Gastroesophageal sphincter (tissue), 4 donors: Measurements from ENCODE around the gene C19orf25. TPM values are rescaled to one million over a fixed set of nuclear protein-coding genes. Genes with fewer than 3 reads are reported as not detected.

Experiments used
- ATAC-seq: fragments of 150-250 bp; one replicate; pipeline ENCODE4 v1.9.1; 2016; ENCODE audit warnings: mild to moderate bottlenecking, moderate library complexity
- H3K27ac ChIP-seq, 4 donors: fragments of 200-600 bp; sonication (generic) in 3 of 4; 1 replicate in 3 of 4; 2 replicates in 1 of 4; pipeline ENCODE4 v1.5.1; 2016 to 2019
- H3K27me3 ChIP-seq: fragments of 200-600 bp; sonication (generic); one replicate; pipeline ENCODE4 v1.5.1; 2019
- H3K36me3 ChIP-seq, 2 donors: fragments of 200-600 bp; sonication (generic); one replicate each; pipeline ENCODE4 v1.5.1; 2019; ENCODE audit warnings: control low read depth in 1 of 2
- H3K4me1 ChIP-seq, 3 donors: fragments of 200-600 bp; sonication (generic); 1 replicate in 2 of 3; 2 replicates in 1 of 3; pipeline ENCODE4 v1.5.1; 2016 to 2019; ENCODE audit warnings: control low read depth in 2 of 3
- H3K4me3 ChIP-seq, 2 donors: fragments of 200-600 bp; sonication (generic); one replicate each; pipeline ENCODE4 v1.5.1; 2019; ENCODE audit warnings: mild to moderate bottlenecking in 1 of 2, moderate library complexity in 1 of 2
- H3K9me3 ChIP-seq, 3 donors: fragments of 200-600 bp; sonication (generic); one replicate each; pipeline ENCODE4 v1.5.1; 2017 to 2019; ENCODE audit warnings: control low read depth in 2 of 3
- EP300 ChIP-seq: sonication (generic); formaldehyde crosslinking; IDR thresholded peaks from one replicate; pipeline ENCODE4 v1.6.1; 2017; ENCODE audit warnings: antibody characterized with exemption, mild to moderate bottlenecking
- POLR2A ChIP-seq, 2 donors: fragments of 450-650 bp; IDR thresholded peaks; one replicate each; pipeline ENCODE4 v1.6.1; 2017; ENCODE audit warnings: antibody characterized with exemption in 2 of 2, mild to moderate bottlenecking in 2 of 2, moderate library complexity in 1 of 2
- POLR2AphosphoS5 ChIP-seq: sonication (generic); formaldehyde crosslinking; IDR thresholded peaks from one replicate; pipeline ENCODE4 v1.6.1; 2017; ENCODE audit warnings: antibody characterized with exemption
- WGBS, 2 donors: methylation state at CpG; one replicate each; pipeline ENCODE4 v1.1.5; 2018; ENCODE audit warnings: low coverage in 1 of 2; 5-methylcytosine and 5-hydroxymethylcytosine counted together
- total RNA-seq, 4 donors: library from RNA; depleted of rRNA; stranded (reverse); fragments of >200 nt; gene quantifications; one replicate each; pipeline ENCODE4 v1.1.0, GENCODE V29; 2016
- TF ChIP-seq, protein P1 (sequence below), 4 experiments: fragments of 200-600 bp in 2 of 4; fragments of 450-650 bp in 2 of 4; sonication (generic) in 1 of 4; IDR thresholded peaks; one replicate each; pipeline ENCODE4 v1.5.1; 2017 to 2019; ENCODE audit warnings: antibody characterized with exemption in 4 of 4, mild to moderate bottlenecking in 2 of 4, moderate library complexity in 2 of 4

C19orf25 gene
- total RNA-seq, 4 donors from 2014 or later, result 20.6 to 40.0 (median 28.2) TPM

DNA sequence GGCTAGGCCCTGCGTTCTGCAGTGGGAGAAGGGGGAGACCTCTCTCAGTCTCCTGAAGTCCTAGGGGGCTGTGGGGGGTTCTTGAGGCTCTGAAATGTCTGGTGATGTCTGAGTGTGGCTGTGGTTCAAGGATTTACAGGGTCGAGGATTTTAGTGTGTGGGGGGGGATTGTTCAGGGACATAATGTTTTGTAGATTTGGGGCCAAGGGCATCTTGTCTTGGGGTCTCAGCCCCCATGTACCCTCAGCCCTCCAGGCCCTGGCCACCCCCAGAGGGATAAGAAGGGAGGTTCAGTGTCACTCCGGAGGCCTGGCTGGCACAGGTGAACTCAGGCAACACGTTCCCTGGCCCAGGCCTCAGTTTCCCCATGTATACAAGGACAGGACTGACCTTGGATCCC, 31.5 kb downstream of the C19orf25 start:
- TF ChIP-seq, protein P1, sequence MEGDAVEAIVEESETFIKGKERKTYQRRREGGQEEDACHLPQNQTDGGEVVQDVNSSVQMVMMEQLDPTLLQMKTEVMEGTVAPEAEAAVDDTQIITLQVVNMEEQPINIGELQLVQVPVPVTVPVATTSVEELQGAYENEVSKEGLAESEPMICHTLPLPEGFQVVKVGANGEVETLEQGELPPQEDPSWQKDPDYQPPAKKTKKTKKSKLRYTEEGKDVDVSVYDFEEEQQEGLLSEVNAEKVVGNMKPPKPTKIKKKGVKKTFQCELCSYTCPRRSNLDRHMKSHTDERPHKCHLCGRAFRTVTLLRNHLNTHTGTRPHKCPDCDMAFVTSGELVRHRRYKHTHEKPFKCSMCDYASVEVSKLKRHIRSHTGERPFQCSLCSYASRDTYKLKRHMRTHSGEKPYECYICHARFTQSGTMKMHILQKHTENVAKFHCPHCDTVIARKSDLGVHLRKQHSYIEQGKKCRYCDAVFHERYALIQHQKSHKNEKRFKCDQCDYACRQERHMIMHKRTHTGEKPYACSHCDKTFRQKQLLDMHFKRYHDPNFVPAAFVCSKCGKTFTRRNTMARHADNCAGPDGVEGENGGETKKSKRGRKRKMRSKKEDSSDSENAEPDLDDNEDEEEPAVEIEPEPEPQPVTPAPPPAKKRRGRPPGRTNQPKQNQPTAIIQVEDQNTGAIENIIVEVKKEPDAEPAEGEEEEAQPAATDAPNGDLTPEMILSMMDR (IDR thresholded peaks at IDR 0.05), result no peak
- TF ChIP-seq EP300, result no peak
- TF ChIP-seq POLR2AphosphoS5, result no peak
- no peak for TF ChIP-seq POLR2A (IDR thresholded peaks at IDR 0.05)
- ATAC-seq, result no peak
- Histone ChIP-seq H3K9me3 (no peaks in the 10 kb centered on the region), H3K36me3 (peaks cover 0 to 9% of the 10 kb centered on the region in 2 donors), H3K27ac (no peak overlapping the region), H3K27me3 (peaks cover 77% of the 10 kb centered on the region), H3K4me3 (no peak overlapping the region), H3K4me1 (peaks cover 0 to 48% (median 23%) of the 10 kb centered on the region in 3 donors)
- 0 to 50% methylated on average over 1 to 2 of the region's 4 CpGs for WGBS, 2 donors

DNA sequence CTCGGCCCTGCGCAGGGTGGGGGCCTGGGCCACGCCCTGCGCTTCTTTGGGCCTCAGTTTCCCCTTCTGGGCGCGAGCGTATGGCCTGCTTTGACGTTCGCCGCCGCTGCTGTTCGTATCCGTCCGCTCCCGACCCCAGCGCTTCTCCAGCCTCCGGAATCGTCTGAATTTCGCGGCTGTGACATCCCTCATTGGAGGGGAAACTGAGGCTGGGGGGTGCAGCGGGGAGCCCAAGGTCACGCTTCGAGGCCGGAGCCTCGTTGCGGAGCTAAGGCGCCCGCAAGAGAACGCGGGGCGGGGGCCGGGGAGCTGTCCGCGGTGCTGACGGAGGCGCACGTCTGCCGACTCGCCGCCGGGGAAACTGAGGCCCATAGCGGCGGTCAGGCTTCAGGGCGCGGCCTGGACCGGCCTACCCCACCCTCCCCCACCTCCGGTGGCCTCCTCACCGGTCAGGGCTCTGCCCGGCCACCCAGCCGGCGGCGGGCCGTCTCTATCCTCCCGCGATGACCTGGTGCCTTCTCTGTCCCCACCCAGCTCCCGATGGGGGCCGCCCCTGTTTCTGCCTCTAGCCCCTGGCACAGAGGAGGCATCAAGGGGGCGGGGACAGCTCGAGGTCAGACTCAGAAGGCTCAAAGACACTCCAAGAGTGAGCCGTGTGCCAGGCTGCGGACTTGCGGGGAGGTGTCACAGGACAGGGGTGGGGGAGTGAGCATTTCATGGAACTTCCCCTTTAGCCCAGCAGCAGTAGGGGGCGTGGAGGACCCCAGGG, 32.1 kb downstream of the C19orf25 start:
- Histone ChIP-seq H3K4me3 (peak overlapping the region in 1 of 2 donors; percentile 46), H3K36me3 (peaks cover 0 to 15% of the 10 kb centered on the region in 2 donors), H3K9me3 (no peaks in the 10 kb centered on the region), H3K27me3 (peaks cover 71% of the 10 kb centered on the region), H3K27ac (no peak overlapping the region), H3K4me1 (peaks cover 0 to 42% (median 23%) of the 10 kb centered on the region in 3 donors)
- ATAC-seq, result no peak
- TF ChIP-seq POLR2AphosphoS5 (no peak), EP300 (no peak), POLR2A (IDR thresholded peaks at IDR 0.05) (no peak)
- TF ChIP-seq, protein P1 (IDR thresholded peaks at IDR 0.05), result no peak
- WGBS, 2 donors, result 0 to 5% methylated on average over 1 to 4 of the region's 63 CpGs

DNA sequence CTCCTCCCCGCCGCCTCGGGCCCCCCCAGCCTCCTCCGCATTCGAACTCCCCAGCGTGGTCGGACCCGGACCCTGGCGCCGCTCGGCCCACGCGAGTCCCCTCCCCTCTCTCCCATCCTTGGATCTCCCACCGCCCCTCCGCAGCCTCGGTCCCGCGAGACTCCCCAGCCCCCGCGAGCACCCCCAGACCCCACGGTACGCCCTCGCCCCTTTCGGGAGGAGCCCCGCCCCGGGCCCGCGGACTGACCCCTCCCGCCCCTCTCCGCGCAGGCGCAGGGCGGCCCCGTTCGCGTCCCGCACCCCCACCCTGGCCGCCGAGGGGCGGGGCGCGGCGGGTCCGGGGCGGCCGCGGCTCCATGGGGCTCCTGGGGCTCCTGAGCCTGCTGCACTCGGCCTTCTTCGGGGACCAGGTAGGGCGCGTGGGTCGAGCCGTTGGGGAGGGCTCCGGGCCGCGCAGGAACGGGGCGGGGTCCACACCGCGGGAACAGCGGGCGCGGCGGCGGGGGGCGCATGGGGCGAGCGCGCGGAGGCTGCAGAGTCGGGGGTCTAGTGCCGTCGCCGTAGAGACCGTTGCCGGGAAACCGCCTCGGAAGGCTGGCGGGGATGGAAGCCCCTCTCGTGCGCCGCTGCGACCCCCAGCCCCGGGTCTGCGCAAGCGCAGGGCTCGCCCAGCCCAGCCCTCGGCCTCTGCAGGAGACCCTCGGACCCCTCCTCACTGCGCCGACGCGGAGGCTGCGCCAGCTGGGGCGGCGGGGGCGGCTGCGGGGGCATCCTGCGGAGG, 32.9 kb downstream of the C19orf25 start:
- H3K27ac ChIP-seq, result no peak overlapping the region
- peaks cover 64% of the 10 kb centered on the region for H3K27me3 ChIP-seq
- ATAC-seq, result no peak

DNA sequence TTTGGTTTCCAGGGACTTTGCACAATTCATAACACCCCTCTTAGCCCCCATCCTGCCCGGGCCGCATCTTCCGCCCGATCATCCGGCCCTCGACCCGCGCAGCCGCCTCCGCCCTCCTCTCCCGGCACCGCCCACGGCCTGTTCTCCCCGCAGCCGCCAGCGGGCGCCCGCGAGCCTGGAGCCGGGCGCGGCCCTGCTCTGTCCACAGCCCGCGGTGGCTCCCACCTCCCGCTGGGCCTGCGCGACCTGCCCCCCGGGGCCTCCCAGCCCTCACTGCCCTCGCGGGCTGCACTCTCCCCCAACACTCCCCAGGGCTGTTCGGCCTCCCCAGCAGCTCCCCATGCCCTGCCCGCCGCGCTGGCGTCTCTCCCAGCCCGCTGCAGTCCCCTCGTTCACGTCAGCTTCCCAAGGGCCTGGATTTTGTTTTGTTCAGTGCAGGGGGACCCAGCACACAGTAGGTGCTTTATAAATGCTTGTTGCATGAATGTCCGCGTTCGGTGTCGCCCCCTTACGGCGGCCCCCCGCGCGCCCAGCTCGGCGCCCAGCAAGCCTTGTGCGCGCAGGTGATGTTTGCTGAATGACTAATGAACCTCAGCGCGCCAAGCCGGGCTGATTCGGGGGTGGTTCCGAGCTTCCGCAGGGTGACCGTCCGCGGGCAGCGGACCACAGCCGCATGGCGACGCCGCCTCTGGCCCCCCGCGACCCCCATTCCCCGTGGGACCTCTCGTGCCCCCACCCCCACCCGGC, 33.7 kb downstream of the C19orf25 start:
- H3K36me3 ChIP-seq, result peaks cover 0 to 30% of the 10 kb centered on the region in 2 donors
- peak overlapping the region in 1 of 2 donors; percentile 46 for H3K4me3 ChIP-seq
- H3K9me3 ChIP-seq, result no peaks in the 10 kb centered on the region
- peaks cover 56% of the 10 kb centered on the region for H3K27me3 ChIP-seq
- peaks cover 0 to 44% (median 23%) of the 10 kb centered on the region in 3 donors for H3K4me1 ChIP-seq
- WGBS, 2 donors, result 20% methylated on average over 2 of the region's 70 CpGs; no CpG with 5 or more reads in 1 of the 2 donors
- TF ChIP-seq POLR2A (IDR thresholded peaks at IDR 0.05), result no peak
- TF ChIP-seq, protein P1 (IDR thresholded peaks at IDR 0.05), result peak in 3 of 4 experiments; percentile 84 to 95 (median 91)
- H3K27ac ChIP-seq, result peak overlapping the region in 2 of 4 donors; percentile 14 to 63
- ATAC-seq, result peak; percentile 91

More for the DNA sequence above, 32.9 kb downstream of the C19orf25 start:
- peaks cover 0 to 23% of the 10 kb centered on the region in 2 donors for H3K36me3 ChIP-seq
- H3K4me3 ChIP-seq, result peak overlapping the region in 1 of 2 donors; percentile 46
- WGBS, 2 donors, result no CpG with 5 or more reads among the region's 99 CpGs
- TF ChIP-seq EP300 (no peak), POLR2AphosphoS5 (no peak), POLR2A (IDR thresholded peaks at IDR 0.05) (no peak)
- TF ChIP-seq, protein P1 (IDR thresholded peaks at IDR 0.05), result no peak
- no peaks in the 10 kb centered on the region for H3K9me3 ChIP-seq
- peaks cover 0 to 36% (median 23%) of the 10 kb centered on the region in 3 donors for H3K4me1 ChIP-seq
